B cell (primary cell): ENCODE results near the gene ARHGAP18. TPM values are rescaled to one million over a fixed set of nuclear protein-coding genes. Genes with fewer than 3 reads are reported as not detected.

Source experiments
- ATAC-seq: fragments of 200-7000 bp; cut with Tn5 transposase; one replicate; pipeline ENCODE4 v1.10.0; 2021; ENCODE audit warnings: low read depth, mild to moderate bottlenecking, moderate number of reproducible peaks, moderate library complexity
- CTCF ChIA-PET: fragments of 350-600 bp; sonication (Branson Sonifier 250); formaldehyde crosslinking; loops from one replicate; lab custom pipeline; 2021; ENCODE audit warnings: antibody characterized with exemption, inconsistent platforms; lab: Charles Lee
- POLR2A ChIA-PET: fragments of 350-600 bp; sonication (Branson Sonifier 250); formaldehyde crosslinking; loops from one replicate; lab custom pipeline; 2021; ENCODE audit warnings: antibody characterized with exemption; lab: Charles Lee
- DNase-seq: peaks from one replicate; pipeline ENCODE4 v3.0.0; 2013
- H2AFZ ChIP-seq: 2 replicates; pipeline ENCODE4 v1.6.1; 2012; ENCODE audit warnings: mild to moderate bottlenecking, low read depth, low read length; ENCODE audit not compliant: insufficient read depth, poor library complexity, severe bottlenecking
- H3K27ac ChIP-seq, 2 donors: 1 replicate in 1 of 2; 2 replicates in 1 of 2; pipeline ENCODE4 v1.5.1; 2012 to 2013; ENCODE audit warnings: low read length in 2 of 2, mild to moderate bottlenecking in 2 of 2, moderate library complexity in 1 of 2
- H3K27me3 ChIP-seq, 4 experiments: fragments of 200-600 bp in 1 of 4; sonication (generic) in 1 of 4; replicated peaks in 1 of 4; 1 replicate in 2 of 4; 2 replicates in 2 of 4; pipeline versions ENCODE4 v1.6.1 to v1.7.0; 2013 to 2016; ENCODE audit warnings: low read length in 3 of 4, mild to moderate bottlenecking in 2 of 4, mixed read lengths in 1 of 4, moderate library complexity in 1 of 4; ENCODE audit not compliant: insufficient read depth in 4 of 4, control insufficient read depth in 3 of 4; ENCODE audit errors: control extremely low read depth in 1 of 4
- H3K36me3 ChIP-seq, 2 experiments: replicated peaks in 1 of 2; 1 replicate in 1 of 2; 2 replicates in 1 of 2; pipeline versions ENCODE4 v1.6.1 to v1.7.1; 2013; ENCODE audit warnings: low read length in 1 of 2; ENCODE audit not compliant: insufficient read depth in 2 of 2, control insufficient read depth in 1 of 2; ENCODE audit errors: control extremely low read depth in 1 of 2, extremely low read depth in 1 of 2
- H3K4me1 ChIP-seq, 2 donors: fragments of 200-600 bp in 1 of 2; sonication (generic) in 1 of 2; 1 replicate in 1 of 2; 2 replicates in 1 of 2; pipeline versions ENCODE4 v1.5.1 to v1.6.1; 2013 to 2017; ENCODE audit warnings: low read length in 2 of 2; ENCODE audit not compliant: control insufficient read depth in 2 of 2, insufficient read depth in 2 of 2
- H3K4me2 ChIP-seq: replicated peaks from 2 replicates; pipeline ENCODE3; 2012; ENCODE audit warnings: mild to moderate bottlenecking, low read depth, low read length; ENCODE audit not compliant: poor library complexity, severe bottlenecking
- H3K4me3 ChIP-seq, 5 experiments: fragments of 200-600 bp in 1 of 5; sonication (generic) in 1 of 5; 1 replicate in 3 of 5; 2 replicates in 2 of 5; pipeline versions ENCODE4 v1.5.1 to v1.7.0; 2011 to 2016; ENCODE audit warnings: low read length in 4 of 5, mild to moderate bottlenecking in 4 of 5, low read depth in 2 of 5, control low read depth in 1 of 5, moderate library complexity in 1 of 5; ENCODE audit not compliant: insufficient read depth in 1 of 5; ENCODE audit errors: control extremely low read depth in 1 of 5, extremely low read depth in 1 of 5
- H3K79me2 ChIP-seq: fragments of 200-600 bp; sonication (generic); one replicate; pipeline ENCODE4 v1.6.0; 2016; ENCODE audit warnings: low read length; ENCODE audit not compliant: control insufficient read depth, insufficient read depth
- H3K9ac ChIP-seq: fragments of 200-600 bp; sonication (generic); 2 replicates; pipeline ENCODE4 v1.6.1; 2017; ENCODE audit warnings: mild to moderate bottlenecking, low read length, moderate library complexity
- H3K9me3 ChIP-seq, 3 donors: one replicate each; pipeline versions ENCODE4 v1.6.1 to v1.7.1; 2013; ENCODE audit warnings: low read length in 2 of 3; ENCODE audit not compliant: control insufficient read depth in 2 of 3, insufficient read depth in 1 of 3; ENCODE audit errors: control extremely low read depth in 1 of 3
- H4K20me1 ChIP-seq: 2 replicates; pipeline ENCODE4 v1.6.0; 2012; ENCODE audit warnings: mild to moderate bottlenecking, low read length; ENCODE audit not compliant: insufficient read depth, control insufficient read depth, poor library complexity, severe bottlenecking
- H3K27ac Mint-ChIP-seq: one replicate; pipeline ENCODE4 v1.8.0; 2021; ENCODE audit warnings: mixed read lengths
- H3K27me3 Mint-ChIP-seq: one replicate; pipeline ENCODE4 v1.8.0; 2021; ENCODE audit warnings: mixed read lengths
- H3K4me1 Mint-ChIP-seq: one replicate; pipeline ENCODE4 v1.8.0; 2021; ENCODE audit warnings: mixed read lengths
- H3K4me3 Mint-ChIP-seq: one replicate; pipeline ENCODE4 v1.8.0; 2021; ENCODE audit warnings: mixed read lengths
- H3K9me3 Mint-ChIP-seq: one replicate; pipeline ENCODE4 v1.8.0; 2022; ENCODE audit warnings: mixed read lengths; ENCODE audit not compliant: insufficient read depth
- CTCF ChIP-seq: fragments of 200-600 bp; IDR thresholded peaks from one replicate; pipeline ENCODE4 v1.8.0; 2022; ENCODE audit warnings: antibody characterized with exemption, mild to moderate bottlenecking
- EZH2 ChIP-seq: IDR thresholded peaks from 2 replicates; pipeline ENCODE4 v1.6.1; 2012; ENCODE audit warnings: borderline replicate concordance, low read depth, mild to moderate bottlenecking, moderate library complexity, low read length; ENCODE audit not compliant: insufficient read depth, poor library complexity, severe bottlenecking
- WGBS: methylation state at CpG from one replicate; pipeline ENCODE4 v1.1.5; 2013; ENCODE audit warnings: missing lambda C conversion rate; ENCODE audit not compliant: insufficient coverage; 5-methylcytosine and 5-hydroxymethylcytosine counted together
- intact Hi-C: fragments of 100-400 bp; cut with micrococcal nuclease; formaldehyde crosslinking; loops from one replicate; pipeline ENCODE4 v1.10.0; 2022
- polyA plus RNA-seq: library from polyadenylated mRNA; depleted of rRNA; stranded (reverse); fragments of >200 nt; gene quantifications from 2 replicates; pipeline ENCODE4 v1.2.3, GENCODE V29; 2012
- total RNA-seq, 2 donors: library from RNA; stranded (reverse); fragments of 120-200 nt in 1 of 2; gene quantifications; 1 replicate in 1 of 2; 2 replicates in 1 of 2; pipeline versions ENCODE4 v1.2.3 to v1.2.4, GENCODE V29; 2013 to 2022

Gene ARHGAP18
- total and polyA plus RNA-seq, 2 donors (not counting 1 experiment from before 2014, with no cell fraction given) = 0.95 to 3.9 TPM

- H3K9me3 Mint-ChIP-seq = no peaks in the 10 kb centered on the region
- Histone ChIP-seq H3K4me2 (peak overlapping the region; percentile 57), H3K4me1 (peaks cover 40 to 46% of the 10 kb centered on the region in 2 donors), H3K27me3 (no peaks in the 10 kb centered on the region), H3K9ac (no peak overlapping the region), H4K20me1 (peaks cover 15% of the 10 kb centered on the region), H3K79me2 (peaks cover 30% of the 10 kb centered on the region), H3K4me3 (no peak overlapping the region), H2AFZ (no peak overlapping the region), H3K36me3 (no peaks in the 10 kb centered on the region), H3K27ac (no peak overlapping the region), H3K9me3 (no peaks in the 10 kb centered on the region)
- H3K4me3 Mint-ChIP-seq = peak overlapping the region; percentile 29
- no peak for DNase-seq
- intact Hi-C loops = loop anchor here (1.0 kb wide), 1 partner anchor 12 kb away; no protein-coding TSS in a partner anchor
- peak overlapping the region; percentile 51 for H3K27ac Mint-ChIP-seq
- POLR2A ChIA-PET = interaction anchor here (1.0 kb wide), 1 partner anchor 26 kb away, joined by 3 read pairs; the partner anchor contains the start of gene ARHGAP18
- no peaks in the 10 kb centered on the region for H3K27me3 Mint-ChIP-seq
- ATAC-seq = no peak
- TF ChIP-seq EZH2 (no peak), CTCF (no peak)
- peaks cover 47% of the 10 kb centered on the region for H3K4me1 Mint-ChIP-seq
- WGBS = 72% methylated on average over 3 of the region's 6 CpGs
- CTCF ChIA-PET = interaction anchor here (0.9 to 2.1 kb wide), 8 partner anchors 11 to 337 kb away, joined by 3 to 7 read pairs (median 5); no protein-coding TSS in a partner anchor
Observed at GRCh38 chr6:129684323-129684884, 25.6 kb downstream of the ARHGAP18 start.
